Neuronal stem cell (in vitro differentiated cells): ENCODE data around the gene C1orf52.

ENCODE experiments used
- DNase-seq: peaks from one replicate; pipeline ENCODE4 v3.0.0-alpha.2; 2013; ENCODE audit warnings: low spot score
- H2AFZ ChIP-seq: one replicate; pipeline ENCODE4 v1.6.1; 2013; ENCODE audit warnings: mild to moderate bottlenecking, low read length, inconsistent platforms
- H2AK5ac ChIP-seq: 2 replicates; pipeline ENCODE4 v1.6.1; 2013; ENCODE audit warnings: low read depth, mild to moderate bottlenecking, inconsistent platforms, low read length, moderate library complexity, mixed read lengths
- H2BK120ac ChIP-seq: 2 replicates; pipeline ENCODE4 v1.6.1; 2013; ENCODE audit warnings: low read depth, mild to moderate bottlenecking, inconsistent platforms, low read length, moderate library complexity, mixed read lengths
- H2BK12ac ChIP-seq: one replicate; pipeline ENCODE4 v1.6.1; 2013; ENCODE audit warnings: low read length, inconsistent platforms
- H2BK15ac ChIP-seq: 2 replicates; pipeline ENCODE4 v1.6.1; 2013; ENCODE audit warnings: mild to moderate bottlenecking, low read length, inconsistent platforms, mixed read lengths
- H2BK5ac ChIP-seq: one replicate; pipeline ENCODE4 v1.6.1; 2013; ENCODE audit warnings: inconsistent platforms, mild to moderate bottlenecking, low read length, moderate library complexity
- H3K14ac ChIP-seq: one replicate; pipeline ENCODE4 v1.6.1; 2013; ENCODE audit warnings: low read length, inconsistent platforms
- H3K18ac ChIP-seq: 2 replicates; pipeline ENCODE4 v1.6.1; 2013; ENCODE audit warnings: low read length, inconsistent platforms
- H3K23ac ChIP-seq: 2 replicates; pipeline ENCODE4 v1.6.1; 2013; ENCODE audit warnings: low read depth, mild to moderate bottlenecking, mixed read lengths, low read length, inconsistent platforms; ENCODE audit not compliant: poor library complexity
- H3K27ac ChIP-seq: replicated peaks from 3 replicates; pipeline ENCODE4 v1.5.1; 2013; ENCODE audit warnings: low read length, inconsistent platforms
- H3K27me3 ChIP-seq, 3 experiments: 2 replicates each; pipeline ENCODE4 v1.6.1; 2013; ENCODE audit warnings: low read length in 3 of 3, mild to moderate bottlenecking in 2 of 3, inconsistent platforms in 1 of 3, low read depth in 1 of 3, mixed read lengths in 1 of 3, moderate library complexity in 1 of 3; ENCODE audit not compliant: control insufficient read depth in 3 of 3, insufficient read depth in 3 of 3
- H3K36me3 ChIP-seq, 2 donors: replicated peaks in 1 of 2; 2 replicates each; pipeline ENCODE4 v1.6.1; 2013; ENCODE audit warnings: low read length in 2 of 2; ENCODE audit not compliant: control insufficient read depth in 2 of 2, insufficient read depth in 2 of 2
- H3K4ac ChIP-seq: 2 replicates; pipeline ENCODE4 v1.6.1; 2013; ENCODE audit warnings: inconsistent platforms, mild to moderate bottlenecking, low read length, moderate library complexity
- H3K4me1 ChIP-seq, 2 donors: 1 replicate in 1 of 2; 2 replicates in 1 of 2; pipeline ENCODE4 v1.6.1; 2013; ENCODE audit warnings: low read length in 2 of 2, low read depth in 1 of 2; ENCODE audit not compliant: control insufficient read depth in 2 of 2, insufficient read depth in 1 of 2
- H3K4me2 ChIP-seq: one replicate; pipeline ENCODE4 v1.6.1; 2013; ENCODE audit warnings: mild to moderate bottlenecking, low read length, inconsistent platforms; ENCODE audit not compliant: insufficient read depth, poor library complexity, severe bottlenecking
- H3K4me3 ChIP-seq, 2 donors: 2 replicates each; pipeline ENCODE4 v1.5.1; 2013; ENCODE audit warnings: low read length in 2 of 2, mild to moderate bottlenecking in 2 of 2, inconsistent platforms in 1 of 2, moderate library complexity in 1 of 2
- H3K79me1 ChIP-seq: one replicate; pipeline ENCODE4 v1.6.1; 2013; ENCODE audit warnings: low read depth, mild to moderate bottlenecking, inconsistent platforms, low read length, moderate library complexity
- H3K9ac ChIP-seq: one replicate; pipeline ENCODE4 v1.6.1; 2013; ENCODE audit warnings: mild to moderate bottlenecking, low read depth, low read length, inconsistent platforms; ENCODE audit not compliant: poor library complexity
- H3K9me3 ChIP-seq, 2 donors: replicated peaks in 1 of 2; 2 replicates each; pipeline versions ENCODE3 to v1.6.1; 2013; ENCODE audit warnings: low read length in 2 of 2, mild to moderate bottlenecking in 2 of 2, inconsistent platforms in 1 of 2, low read depth in 1 of 2, mixed read lengths in 1 of 2, moderate library complexity in 1 of 2; ENCODE audit not compliant: control insufficient read depth in 2 of 2, insufficient read depth in 1 of 2
- H4K8ac ChIP-seq: one replicate; pipeline ENCODE4 v1.6.1; 2013; ENCODE audit warnings: low read depth, mild to moderate bottlenecking, inconsistent platforms, low read length, moderate library complexity
- H4K91ac ChIP-seq: one replicate; pipeline ENCODE4 v1.6.1; 2013; ENCODE audit warnings: low read length, low read depth, mild to moderate bottlenecking, inconsistent platforms; ENCODE audit not compliant: poor library complexity
- WGBS, 2 donors: extraction: QIAGEN DNeasy Blood & Tissue Kit; methylation state at CpG; one replicate each; pipeline ENCODE4 v1.1.7; 2013; ENCODE audit warnings: missing lambda C conversion rate in 2 of 2, mixed read lengths in 1 of 2; ENCODE audit not compliant: insufficient read length in 2 of 2, insufficient replicate concordance in 1 of 2; ENCODE audit errors: extremely low coverage in 2 of 2; 5-methylcytosine and 5-hydroxymethylcytosine counted together

The C1orf52 gene

DNA sequence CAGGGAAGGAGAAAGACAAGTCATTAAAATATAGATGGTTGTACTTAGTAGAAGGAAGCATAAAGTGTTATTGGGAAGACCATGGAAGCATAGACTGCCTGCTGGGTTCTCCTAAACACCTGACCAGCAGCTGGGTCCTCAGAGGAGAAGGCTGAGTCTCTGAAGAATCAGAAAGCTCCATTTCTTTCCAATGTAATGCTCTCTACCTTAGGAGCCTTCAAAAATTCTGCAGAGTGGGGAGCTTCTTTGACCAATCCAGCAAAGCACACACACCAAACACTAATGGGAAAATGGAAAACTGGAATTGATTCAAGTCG, 38.0 kb upstream of the C1orf52 start:
- WGBS, 2 donors = no CpG with 5 or more reads among the region's 1 CpG
- no peak overlapping the region for H3K23ac ChIP-seq
- no peak overlapping the region for H2BK15ac ChIP-seq
- H2AFZ ChIP-seq = peak overlapping the region; percentile 58
- no peak overlapping the region for H2BK120ac ChIP-seq
- H3K27me3 ChIP-seq = no peaks in the 10 kb centered on the region
- no peak overlapping the region for H2BK12ac ChIP-seq
- H2AK5ac ChIP-seq = no peak overlapping the region
- H3K4me2 ChIP-seq = no peak overlapping the region
- DNase-seq = no peak
- no peaks in the 10 kb centered on the region for H3K79me1 ChIP-seq
- peaks cover 5 to 7% of the 10 kb centered on the region in 2 donors for H3K4me1 ChIP-seq
- H3K36me3 ChIP-seq = no peaks in the 10 kb centered on the region
- no peak overlapping the region for H3K4me3 ChIP-seq
- H3K14ac ChIP-seq = no peak overlapping the region
- H3K9me3 ChIP-seq = no peaks in the 10 kb centered on the region
- H3K9ac ChIP-seq = no peak overlapping the region
- H3K18ac ChIP-seq = no peak overlapping the region
- H4K8ac ChIP-seq = no peak overlapping the region
- no peak overlapping the region for H4K91ac ChIP-seq
- H3K4ac ChIP-seq = no peak overlapping the region
- H3K27ac ChIP-seq = no peak overlapping the region
- no peak overlapping the region for H2BK5ac ChIP-seq

DNA sequence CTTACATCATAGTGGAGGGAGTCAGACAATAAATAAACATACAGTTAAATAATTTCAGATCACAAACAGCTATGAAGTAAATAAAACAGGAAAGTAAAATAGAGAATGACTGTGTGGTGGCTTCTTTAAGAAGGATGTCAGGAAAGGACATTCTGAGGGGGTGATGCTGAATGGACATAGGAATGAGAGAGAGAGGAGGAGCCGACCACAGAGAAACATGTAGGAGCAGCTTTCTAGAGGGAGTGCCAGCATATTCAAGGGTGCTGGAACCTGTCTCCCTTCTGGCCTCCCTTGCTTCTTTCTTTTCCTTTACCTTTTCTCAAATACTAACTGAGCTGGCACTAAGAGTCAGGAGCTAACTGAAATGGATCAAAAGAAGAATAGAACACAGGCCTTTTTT, 37.5 kb upstream of the C1orf52 start:
- Histone ChIP-seq H3K9ac (no peak overlapping the region), H3K18ac (no peak overlapping the region), H3K23ac (no peak overlapping the region), H3K4me1 (peaks cover 5 to 7% of the 10 kb centered on the region in 2 donors), H3K4me3 (no peak overlapping the region), H3K36me3 (no peaks in the 10 kb centered on the region), H3K14ac (no peak overlapping the region), H2BK15ac (no peak overlapping the region), H2BK12ac (no peak overlapping the region), H4K91ac (no peak overlapping the region), H3K4ac (no peak overlapping the region), H2BK5ac (no peak overlapping the region), H2BK120ac (no peak overlapping the region), H3K27ac (no peak overlapping the region), H3K9me3 (no peaks in the 10 kb centered on the region), H3K79me1 (no peaks in the 10 kb centered on the region), H2AK5ac (no peak overlapping the region), H3K27me3 (no peaks in the 10 kb centered on the region), H3K4me2 (no peak overlapping the region), H2AFZ (no peak overlapping the region), H4K8ac (no peak overlapping the region)
- DNase-seq = no peak
- no CpG with 5 or more reads among the region's 1 CpG for WGBS, 2 donors

DNA sequence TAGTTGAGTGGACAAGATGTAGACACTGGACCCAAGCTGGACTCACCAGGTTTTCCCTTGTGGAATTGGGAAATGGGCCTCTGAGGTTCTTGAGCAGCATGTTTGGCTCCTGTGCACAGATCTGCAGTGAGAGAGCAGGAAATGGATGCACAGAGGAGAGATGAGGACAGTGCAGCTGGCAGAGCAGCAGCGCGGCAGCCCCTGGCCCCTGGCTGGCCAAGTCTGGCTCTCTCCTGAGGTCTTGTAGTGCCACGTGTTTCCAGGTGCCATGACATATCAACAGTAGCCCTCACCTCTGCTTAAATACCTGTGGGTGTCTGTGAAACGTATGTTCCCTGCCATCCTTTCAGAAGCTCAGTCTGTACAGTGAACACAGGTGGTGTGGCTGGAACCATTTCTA, 36.2 kb upstream of the C1orf52 start:
- Histone ChIP-seq H3K4me2 (no peak overlapping the region), H3K4me3 (no peak overlapping the region), H2AK5ac (no peak overlapping the region), H3K27me3 (no peaks in the 10 kb centered on the region), H2BK15ac (no peak overlapping the region), H3K14ac (peak overlapping the region; percentile 39), H3K4me1 (peaks cover 5 to 7% of the 10 kb centered on the region in 2 donors), H3K27ac (no peak overlapping the region), H3K36me3 (no peaks in the 10 kb centered on the region), H3K18ac (no peak overlapping the region), H4K8ac (no peak overlapping the region), H3K4ac (no peak overlapping the region), H3K23ac (no peak overlapping the region), H2BK120ac (no peak overlapping the region), H2AFZ (no peak overlapping the region), H2BK5ac (no peak overlapping the region), H3K9ac (no peak overlapping the region), H4K91ac (no peak overlapping the region), H2BK12ac (no peak overlapping the region), H3K79me1 (no peaks in the 10 kb centered on the region), H3K9me3 (no peaks in the 10 kb centered on the region)
- no CpG with 5 or more reads among the region's 4 CpGs for WGBS, 2 donors
- no peak for DNase-seq

DNA sequence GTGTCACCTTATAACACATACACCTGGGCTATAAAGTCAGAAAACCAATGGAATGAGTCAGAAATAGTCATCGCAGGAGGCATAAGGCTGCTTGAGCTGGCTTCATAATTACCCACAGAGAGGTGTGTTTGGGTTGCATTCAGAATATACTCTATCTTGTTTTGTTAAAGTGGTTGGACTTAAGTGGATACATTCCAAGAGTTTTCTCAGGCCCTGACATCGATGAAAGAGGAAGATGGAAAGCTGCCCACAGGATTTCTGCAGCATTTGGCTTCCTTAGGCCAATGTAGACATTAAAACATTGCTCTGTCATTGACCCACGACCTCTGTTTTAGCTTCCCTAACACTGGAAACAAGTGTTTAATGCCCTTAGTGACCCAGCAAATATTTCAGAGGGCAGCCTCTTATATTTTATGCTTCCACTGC, 35.6 kb upstream of the C1orf52 start:
- no peak overlapping the region for H2AK5ac ChIP-seq
- no peak overlapping the region for H2BK12ac ChIP-seq
- DNase-seq = no peak
- no peak overlapping the region for H4K8ac ChIP-seq
- no peak overlapping the region for H3K18ac ChIP-seq
- H3K27ac ChIP-seq = no peak overlapping the region
- no peak overlapping the region for H3K14ac ChIP-seq
- H3K4me3 ChIP-seq = no peak overlapping the region
- H3K23ac ChIP-seq = no peak overlapping the region
- no peak overlapping the region for H3K9ac ChIP-seq
- no peak overlapping the region for H2AFZ ChIP-seq
- H2BK120ac ChIP-seq = no peak overlapping the region
- H3K9me3 ChIP-seq = no peaks in the 10 kb centered on the region
- no peaks in the 10 kb centered on the region for H3K79me1 ChIP-seq
- H3K27me3 ChIP-seq = no peaks in the 10 kb centered on the region
- no peak overlapping the region for H2BK15ac ChIP-seq
- H3K36me3 ChIP-seq = no peaks in the 10 kb centered on the region
- H3K4me2 ChIP-seq = no peak overlapping the region
- no peak overlapping the region for H4K91ac ChIP-seq
- no CpG with 5 or more reads among the region's 3 CpGs for WGBS, 2 donors
- peaks cover 5 to 7% of the 10 kb centered on the region in 2 donors for H3K4me1 ChIP-seq
- no peak overlapping the region for H2BK5ac ChIP-seq
- H3K4ac ChIP-seq = no peak overlapping the region
